ENCODE measurements around the gene DPYSL5.

GRCh38 chr2:26876260-26876659 is 28.3 kb downstream of the DPYSL5 start:
- TF ChIP-seq CTCF (IDR thresholded peaks at IDR 0.05; ENCODE audit: poor library complexity, severe bottlenecking) = no peak
- TF ChIP-seq SMC3 (conservative IDR thresholded peaks at IDR 0.05; ENCODE audit: poor library complexity) = no peak
- TF ChIP-seq RAD21 (conservative IDR thresholded peaks at IDR 0.05) = no peak
- no peak for TF ChIP-seq TAF1 (IDR thresholded peaks at IDR 0.05; ENCODE audit: low read depth)
- no peak for TF ChIP-seq REST (IDR thresholded peaks at IDR 0.05; ENCODE audit: borderline replicate concordance)
- TF ChIP-seq EP300 (conservative IDR thresholded peaks at IDR 0.05; ENCODE audit: poor library complexity, severe bottlenecking) = no peak
- TF ChIP-seq POLR2AphosphoS5 (IDR thresholded peaks at IDR 0.05) = no peak
- no peak for TF ChIP-seq MXI1 (conservative IDR thresholded peaks at IDR 0.05; ENCODE audit: poor library complexity, severe bottlenecking)

Data from neural cell (in vitro differentiated cells).